Activated naive CD4-positive, alpha-beta T cell treated with anti-CD3 and anti-CD28 coated beads, Interleukin-2, amount 10 ng/mL, durations not matched to agents 7 days and 5 days (primary cell): Measurements from ENCODE around the gene TPPP.
"Not testable (repeated sequence)": the region's sequence is repeated elsewhere in the genome, so short reads cannot be mapped to it uniquely, and the experiment has no call there.

Experiments used
- CTCF ChIA-PET: fragments of 350-600 bp; sonication (Branson Sonifier 250); formaldehyde crosslinking; loops from one replicate; lab custom pipeline; 2021; ENCODE audit warnings: antibody characterized with exemption; lab: Charles Lee
- DNase-seq: peaks from one replicate; pipeline ENCODE4 v3.0.0-alpha.2; 2020
- H3K27ac Mint-ChIP-seq: one replicate; pipeline ENCODE4 v1.8.0; 2021; ENCODE audit warnings: mild to moderate bottlenecking, moderate library complexity, mixed read lengths
- H3K27me3 Mint-ChIP-seq: one replicate; pipeline ENCODE4 v1.8.0; 2021; ENCODE audit warnings: mild to moderate bottlenecking, mixed read lengths
- H3K36me3 Mint-ChIP-seq: one replicate; pipeline ENCODE4 v1.8.0; 2021; ENCODE audit warnings: mixed read lengths
- H3K4me1 Mint-ChIP-seq: one replicate; pipeline ENCODE4 v1.8.0; 2021; ENCODE audit warnings: mixed read lengths
- H3K4me3 Mint-ChIP-seq: one replicate; pipeline ENCODE4 v1.8.0; 2021; ENCODE audit warnings: mild to moderate bottlenecking, moderate library complexity, mixed read lengths
- H3K9me3 Mint-ChIP-seq: one replicate; pipeline ENCODE4 v1.8.0; 2021; ENCODE audit warnings: mixed read lengths

Gene TPPP

DNA sequence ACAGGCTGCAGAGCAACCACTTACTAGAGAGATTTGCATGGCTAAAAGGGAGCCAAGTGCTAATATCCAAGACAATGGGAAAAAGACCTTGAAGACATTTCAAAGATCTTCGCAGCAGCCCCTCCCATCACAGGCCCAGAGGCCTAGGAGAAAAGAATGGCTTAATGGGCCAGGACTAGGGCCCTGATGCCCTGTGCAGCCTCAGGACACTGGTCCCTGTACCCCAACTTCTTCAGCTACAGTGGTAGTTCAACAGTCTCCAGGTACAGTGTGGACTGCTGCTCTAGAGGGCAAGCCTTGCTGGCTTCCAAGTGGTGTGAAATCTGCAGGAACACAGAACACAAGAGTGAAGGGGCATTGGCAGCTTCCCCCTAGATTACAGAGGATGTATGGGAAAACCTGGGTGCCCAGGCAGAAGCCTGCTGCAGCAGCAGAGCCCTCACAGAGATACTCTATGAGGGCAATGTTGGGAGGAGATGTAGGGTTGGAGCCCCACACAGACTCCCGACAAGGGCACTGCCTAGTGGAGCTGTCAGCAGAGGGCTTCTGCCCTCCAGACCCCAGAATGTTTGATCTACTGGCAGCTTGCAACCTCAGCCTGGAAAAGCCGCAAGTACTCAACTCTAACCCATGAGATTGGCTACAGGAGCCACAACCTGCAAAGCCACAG lies 15.8 kb upstream of the TPPP start:
- CTCF ChIA-PET, H3K36me3 Mint-ChIP-seq: not testable (repeated sequence)

DNA sequence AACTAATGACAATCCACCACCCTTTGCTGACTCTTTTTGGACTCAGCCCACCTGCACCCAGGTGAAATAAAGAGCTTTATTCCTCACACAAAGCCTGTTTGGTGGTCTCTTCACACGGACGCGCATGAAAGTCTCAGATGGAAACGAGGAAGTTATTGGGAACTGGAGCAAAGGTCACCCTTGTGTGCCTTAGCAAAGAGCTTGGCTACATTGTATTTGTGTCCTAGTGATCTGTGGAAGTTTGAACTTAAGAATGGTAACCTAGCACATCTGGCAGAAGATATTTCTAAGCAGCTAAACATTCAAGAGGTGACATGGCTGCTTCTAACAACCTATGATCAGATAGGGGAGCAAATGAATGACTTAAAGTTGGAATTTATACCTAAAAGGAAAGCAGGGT lies 15.2 kb upstream of the TPPP start:
- H3K27ac Mint-ChIP-seq, CTCF ChIA-PET, H3K4me3 Mint-ChIP-seq, H3K4me1 Mint-ChIP-seq, DNase-seq, H3K36me3 Mint-ChIP-seq: not testable (repeated sequence)
- Mint-ChIP-seq H3K9me3 (peaks cover 12% of the 10 kb centered on the region), H3K27me3 (peaks cover 21% of the 10 kb centered on the region)

More for the DNA sequence above, 15.8 kb upstream of the TPPP start:
- not testable (repeated sequence) for H3K27ac Mint-ChIP-seq, H3K4me3 Mint-ChIP-seq, DNase-seq, H3K4me1 Mint-ChIP-seq
- Mint-ChIP-seq H3K9me3 (peaks cover 12% of the 10 kb centered on the region), H3K27me3 (peaks cover 21% of the 10 kb centered on the region)

DNA sequence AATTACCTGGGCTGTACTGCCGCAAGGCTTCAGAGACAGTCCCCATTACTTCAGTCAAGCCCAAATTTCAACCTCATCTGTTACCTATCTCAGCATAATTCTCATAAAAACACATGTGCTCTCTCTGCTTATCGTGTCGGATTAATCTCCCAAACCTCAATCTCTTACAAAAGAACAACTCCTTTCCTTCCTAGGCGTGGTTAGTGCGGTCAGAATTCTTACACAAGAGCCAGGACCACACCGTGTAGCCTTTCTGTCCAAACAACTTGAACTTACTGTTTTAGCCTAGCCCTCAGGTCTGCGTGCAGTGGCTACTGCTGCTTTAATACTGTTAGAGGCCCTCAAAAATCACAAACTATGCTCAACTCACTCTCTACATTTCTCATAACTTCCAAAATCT lies 13.0 kb upstream of the TPPP start:
- H3K4me3 Mint-ChIP-seq, DNase-seq, H3K4me1 Mint-ChIP-seq, CTCF ChIA-PET, H3K27ac Mint-ChIP-seq, H3K36me3 Mint-ChIP-seq, H3K9me3 Mint-ChIP-seq: not testable (repeated sequence)
- H3K27me3 Mint-ChIP-seq: peaks cover 20% of the 10 kb centered on the region

DNA sequence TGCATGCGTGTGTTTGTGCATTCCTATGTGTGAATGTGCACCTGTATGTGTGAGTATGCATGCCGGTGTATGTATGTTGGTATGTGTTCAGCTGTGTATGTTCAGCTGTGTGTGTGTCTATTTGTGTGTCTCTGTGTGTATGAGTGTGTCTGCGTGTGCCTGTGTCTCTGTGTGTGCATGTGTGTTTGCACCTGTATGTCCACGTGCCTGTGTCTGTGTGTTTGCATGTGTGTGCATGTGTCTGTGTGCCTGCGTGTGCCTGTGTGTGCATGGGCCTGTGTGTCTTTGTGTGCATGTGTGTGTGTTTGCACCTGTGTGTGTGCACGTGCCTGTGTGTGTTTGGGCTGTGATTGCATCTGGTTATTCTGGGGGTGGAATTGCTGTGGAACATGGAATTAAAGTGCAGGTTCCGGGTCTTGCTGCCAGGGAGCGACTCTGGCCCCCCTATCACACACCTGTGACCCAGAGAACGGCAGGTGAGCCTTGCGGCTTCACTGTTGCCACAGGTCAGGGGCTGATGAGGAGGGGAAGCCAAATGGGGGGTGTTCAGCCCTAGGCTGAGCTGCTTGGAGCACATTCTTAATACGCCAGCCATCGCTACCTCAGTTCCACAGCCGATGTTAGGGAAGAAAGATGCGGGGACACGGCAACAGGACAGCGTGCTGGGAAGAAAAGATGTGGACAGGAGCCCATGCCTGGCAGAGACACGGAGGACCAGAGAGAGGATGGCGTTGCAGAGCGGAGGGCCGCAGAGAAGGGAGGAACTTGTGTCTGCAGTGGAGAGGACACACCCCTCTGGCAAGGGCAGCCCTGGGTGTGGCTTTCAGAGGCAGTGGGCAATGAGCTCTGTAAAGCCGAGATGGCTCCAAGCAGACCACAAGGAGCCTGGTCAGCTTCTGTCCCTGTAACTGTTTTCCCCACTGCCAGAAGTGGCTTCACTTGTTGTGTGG lies 3.9 kb upstream of the TPPP start:
- H3K27ac Mint-ChIP-seq, H3K9me3 Mint-ChIP-seq, H3K4me1 Mint-ChIP-seq, DNase-seq, CTCF ChIA-PET, H3K36me3 Mint-ChIP-seq, H3K4me3 Mint-ChIP-seq: not testable (repeated sequence)
- H3K27me3 Mint-ChIP-seq: peaks cover 44% of the 10 kb centered on the region

DNA sequence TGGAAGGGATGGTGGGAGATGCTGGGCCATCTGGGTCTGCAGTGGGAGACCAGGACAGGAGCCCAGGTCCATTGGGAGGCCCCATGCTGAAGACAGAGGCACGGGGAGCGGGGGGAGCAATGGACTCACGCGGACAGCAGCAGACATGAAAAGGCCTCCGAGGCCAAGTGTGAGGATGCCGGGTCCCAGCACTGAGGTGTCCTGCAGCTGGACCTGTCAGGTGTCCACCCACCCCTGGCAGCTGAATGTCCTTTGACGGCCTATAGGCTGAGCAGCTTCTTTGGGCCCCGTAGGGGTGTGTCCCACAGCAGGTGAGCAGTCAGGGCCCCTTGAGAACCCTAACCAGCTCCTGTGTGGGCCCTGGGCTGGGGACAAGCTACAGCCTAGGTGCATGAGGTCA lies 3.0 kb upstream of the TPPP start:
- H3K27me3 Mint-ChIP-seq: peaks cover 41% of the 10 kb centered on the region
- H3K36me3 Mint-ChIP-seq, CTCF ChIA-PET, H3K27ac Mint-ChIP-seq, H3K9me3 Mint-ChIP-seq, DNase-seq, H3K4me1 Mint-ChIP-seq, H3K4me3 Mint-ChIP-seq: not testable (repeated sequence)

DNA sequence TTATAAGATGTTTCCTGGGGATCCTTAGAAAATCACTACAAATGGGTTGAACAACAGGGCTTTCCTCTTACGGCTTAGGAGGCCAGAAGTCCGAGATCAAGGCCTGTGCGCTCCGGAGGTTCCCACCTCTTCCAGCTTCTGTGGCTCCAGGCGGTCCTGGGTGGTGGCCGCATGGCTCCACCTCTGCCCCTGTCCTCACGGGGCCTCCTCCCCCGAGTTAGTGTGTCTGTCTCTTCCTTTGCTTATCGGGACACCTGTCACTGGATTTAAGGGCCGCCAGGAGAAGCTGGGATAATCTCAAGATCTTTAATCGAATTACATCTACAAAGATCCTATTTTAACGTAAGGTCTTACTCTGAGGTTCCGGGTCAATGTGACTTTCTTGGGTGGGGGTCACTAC lies 2.3 kb upstream of the TPPP start:
- not testable (repeated sequence) for H3K36me3 Mint-ChIP-seq

DNA sequence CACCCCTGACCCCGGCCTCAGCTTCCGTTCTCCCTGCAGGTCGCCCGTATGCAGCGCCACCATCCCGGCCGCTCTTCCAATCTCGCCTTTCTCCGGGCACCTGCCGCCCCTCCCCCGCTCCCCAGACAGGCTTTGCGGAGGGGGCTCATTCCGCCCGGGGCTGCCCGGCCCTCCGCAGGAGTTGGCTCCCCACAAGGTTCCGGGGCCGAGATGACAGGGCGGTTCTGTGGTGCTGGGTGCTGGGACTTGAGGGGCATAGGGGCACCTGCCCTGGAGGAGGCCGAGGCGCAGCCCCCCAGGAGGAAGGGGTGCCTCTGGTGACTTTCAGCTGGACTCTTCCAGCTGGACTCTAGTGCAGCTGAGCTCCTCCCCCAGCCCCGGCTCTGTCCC lies 885 bp upstream of the TPPP start:
- H3K4me1 Mint-ChIP-seq, H3K9me3 Mint-ChIP-seq, H3K27ac Mint-ChIP-seq, DNase-seq, H3K4me3 Mint-ChIP-seq, CTCF ChIA-PET, H3K36me3 Mint-ChIP-seq: not testable (repeated sequence)
- peaks cover 37% of the 10 kb centered on the region for H3K27me3 Mint-ChIP-seq

More for the DNA sequence above, 2.3 kb upstream of the TPPP start:
- peaks cover 41% of the 10 kb centered on the region for H3K27me3 Mint-ChIP-seq
- CTCF ChIA-PET, H3K4me3 Mint-ChIP-seq, H3K27ac Mint-ChIP-seq, DNase-seq, H3K9me3 Mint-ChIP-seq, H3K4me1 Mint-ChIP-seq: not testable (repeated sequence)

DNA sequence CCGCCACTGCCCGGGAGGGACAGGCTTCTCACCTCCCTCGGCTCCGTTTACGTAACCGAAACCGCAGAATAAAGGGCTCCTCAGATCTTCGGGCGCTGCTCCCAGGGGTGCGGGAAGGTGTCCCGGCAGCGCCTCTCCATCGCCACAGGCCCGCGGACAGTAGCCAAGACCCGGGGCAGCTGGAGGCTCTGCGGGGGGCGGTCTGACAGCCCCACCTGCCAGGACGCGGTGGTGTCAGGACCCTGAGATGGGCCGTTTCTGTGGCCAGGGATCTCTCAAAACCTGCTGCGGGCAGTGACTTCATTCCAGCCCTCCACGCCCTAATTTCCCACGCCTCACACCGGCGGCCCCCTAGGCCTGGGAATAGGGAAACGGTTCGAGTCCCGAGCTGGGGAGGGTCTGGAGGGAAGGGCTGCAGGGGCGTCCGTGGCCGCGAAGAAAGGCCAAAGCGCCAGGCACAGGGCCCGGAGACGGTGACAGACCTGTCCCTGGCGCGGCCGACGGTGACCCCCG lies 567 bp downstream of the TPPP start:
- H3K9me3 Mint-ChIP-seq, CTCF ChIA-PET, H3K4me1 Mint-ChIP-seq, H3K27ac Mint-ChIP-seq, H3K36me3 Mint-ChIP-seq: not testable (repeated sequence)
- DNase-seq: peak; percentile 56
- Mint-ChIP-seq H3K27me3 (peaks cover 27% of the 10 kb centered on the region), H3K4me3 (peak overlapping the region; percentile 43)

DNA sequence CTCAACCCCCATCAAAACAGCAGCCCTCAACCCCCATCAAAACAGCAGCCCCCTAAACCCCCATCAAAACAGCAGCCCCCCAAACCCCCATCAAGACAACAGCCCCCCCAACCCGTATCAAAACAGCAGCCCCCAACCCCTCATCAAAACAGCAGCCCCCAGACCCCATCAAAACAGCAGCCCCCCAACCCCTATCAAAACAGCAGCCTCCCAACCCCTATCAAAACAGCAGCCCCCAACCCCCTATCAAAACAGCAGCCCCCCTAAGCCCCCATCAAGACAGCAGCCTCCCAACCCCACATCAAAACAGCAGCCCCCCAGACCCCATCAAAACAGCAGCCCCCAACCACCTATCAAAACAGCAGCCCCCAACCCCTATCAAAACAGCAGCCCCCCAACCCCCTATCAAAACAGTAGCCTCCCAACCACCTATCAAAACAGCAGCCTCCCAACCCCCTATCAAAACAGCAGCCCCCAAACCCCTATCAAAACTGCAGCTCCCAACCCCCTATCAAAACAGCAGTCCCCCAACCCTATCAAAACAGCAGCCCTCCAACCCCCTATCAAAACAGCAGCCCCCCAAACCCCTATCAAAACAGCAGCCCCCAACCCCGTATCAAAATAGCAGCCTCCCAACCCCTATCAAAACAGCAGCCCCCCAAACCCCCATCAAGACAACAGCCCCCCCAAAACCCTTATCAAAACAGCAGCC lies 1.2 kb downstream of the TPPP start:
- Mint-ChIP-seq H3K27me3 (peaks cover 21% of the 10 kb centered on the region), H3K4me3 (peak overlapping the region; percentile 43), H3K4me1 (peaks cover 4% of the 10 kb centered on the region), H3K9me3 (no peaks in the 10 kb centered on the region), H3K36me3 (no peaks in the 10 kb centered on the region), H3K27ac (no peak overlapping the region)
- no peak for DNase-seq
- CTCF ChIA-PET: no interaction called here

DNA sequence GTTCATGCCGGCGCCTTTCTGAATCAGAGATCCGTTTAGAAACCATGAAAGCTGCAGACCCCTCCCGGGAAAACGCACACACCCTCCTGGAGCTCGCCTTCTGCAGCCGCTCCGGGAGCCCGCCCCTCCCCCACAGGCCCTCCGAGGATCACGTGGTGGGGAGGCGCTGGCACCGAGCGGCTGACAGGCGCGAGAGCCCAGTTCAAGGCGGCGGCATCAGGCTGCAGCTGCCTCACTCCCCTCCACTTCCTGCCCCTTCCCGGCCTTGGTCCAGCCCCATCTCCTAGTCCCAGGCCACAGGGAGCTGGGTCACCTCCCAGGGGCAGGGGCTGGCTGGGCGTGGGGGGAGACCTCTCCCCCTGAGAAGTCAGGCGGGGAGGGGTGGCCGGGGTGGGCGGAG lies 2.1 kb downstream of the TPPP start:
- H3K4me3 Mint-ChIP-seq, H3K9me3 Mint-ChIP-seq, DNase-seq, H3K36me3 Mint-ChIP-seq, CTCF ChIA-PET, H3K4me1 Mint-ChIP-seq, H3K27ac Mint-ChIP-seq: not testable (repeated sequence)
- peaks cover 13% of the 10 kb centered on the region for H3K27me3 Mint-ChIP-seq

DNA sequence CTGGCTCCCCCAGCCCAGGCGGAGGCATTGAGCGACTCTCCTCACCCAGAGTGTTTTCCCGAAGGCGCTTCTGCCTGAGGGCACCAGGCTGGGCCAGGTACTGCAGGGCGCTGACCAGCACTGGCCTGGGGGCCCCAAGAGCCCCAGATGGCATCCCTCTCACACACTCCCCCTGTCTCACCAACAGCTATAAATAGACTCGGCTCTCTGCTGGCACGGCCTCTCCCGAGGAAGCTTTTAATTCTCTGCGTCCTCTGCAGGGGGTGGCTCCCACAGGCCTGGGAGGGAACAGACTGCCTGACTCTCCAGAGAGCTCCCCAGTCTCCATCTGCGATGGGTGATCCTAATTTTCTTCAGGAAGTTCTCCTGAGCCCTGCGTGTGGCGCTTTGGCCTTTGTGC lies 2.9 kb downstream of the TPPP start:
- H3K4me1 Mint-ChIP-seq, H3K27ac Mint-ChIP-seq, DNase-seq, H3K36me3 Mint-ChIP-seq, H3K4me3 Mint-ChIP-seq, H3K9me3 Mint-ChIP-seq, CTCF ChIA-PET: not testable (repeated sequence)
- peaks cover 17% of the 10 kb centered on the region for H3K27me3 Mint-ChIP-seq

DNA sequence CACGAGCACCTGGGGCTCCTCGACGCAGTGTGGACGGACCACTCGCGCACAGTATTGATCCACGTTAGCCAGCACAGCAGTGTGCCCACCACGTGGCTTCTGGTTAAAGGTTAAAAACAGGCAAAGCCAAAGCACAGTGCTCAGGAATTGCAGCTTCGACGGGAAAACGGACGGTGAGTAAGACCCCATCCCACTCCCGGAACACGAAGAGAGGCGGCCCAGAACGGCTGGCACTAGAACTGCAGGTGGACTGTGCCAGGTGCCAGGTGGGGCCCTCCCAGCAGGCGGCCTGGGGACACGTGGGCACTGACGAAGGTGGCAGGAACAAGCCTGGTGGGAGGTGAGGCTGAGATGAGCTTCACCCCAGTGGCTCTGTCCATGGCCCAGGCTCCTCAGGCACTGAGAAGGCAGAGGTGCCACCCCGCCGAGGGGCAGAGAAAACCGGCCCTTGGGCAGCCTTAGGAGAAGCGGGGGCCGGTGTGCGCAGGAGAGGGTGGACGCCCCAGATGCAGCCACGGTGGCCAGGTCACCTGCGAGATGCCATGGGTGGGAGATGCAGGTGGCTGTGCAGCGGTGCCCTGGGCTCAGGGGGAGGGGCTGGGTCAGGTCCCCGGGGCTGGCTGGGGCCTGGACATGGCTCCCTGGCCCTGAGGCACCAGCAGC lies 4.7 kb downstream of the TPPP start:
- DNase-seq, H3K4me1 Mint-ChIP-seq, H3K36me3 Mint-ChIP-seq, H3K4me3 Mint-ChIP-seq, H3K27ac Mint-ChIP-seq, CTCF ChIA-PET, H3K9me3 Mint-ChIP-seq: not testable (repeated sequence)
- H3K27me3 Mint-ChIP-seq: peaks cover 14% of the 10 kb centered on the region

DNA sequence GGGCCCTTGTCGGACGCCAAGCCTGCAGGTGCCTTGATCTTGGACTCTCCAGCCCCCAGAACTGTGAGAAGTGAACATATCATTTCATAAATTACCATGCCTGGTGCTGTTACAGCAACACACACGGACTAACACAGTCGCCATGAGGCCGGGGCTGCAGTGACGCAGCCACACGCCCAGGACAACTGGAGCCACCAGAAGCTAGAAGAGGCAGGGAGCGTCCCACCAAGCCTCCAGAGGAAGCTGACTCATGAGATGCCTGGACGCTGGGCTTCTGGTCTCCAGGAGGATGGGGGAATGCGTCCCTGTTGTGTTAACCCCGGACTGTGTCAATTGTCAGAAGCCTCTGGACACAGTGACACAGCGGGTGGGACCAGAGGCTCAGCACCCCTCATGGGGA lies 6.2 kb downstream of the TPPP start:
- H3K4me1 Mint-ChIP-seq, H3K36me3 Mint-ChIP-seq, H3K27me3 Mint-ChIP-seq, H3K27ac Mint-ChIP-seq, DNase-seq, CTCF ChIA-PET, H3K9me3 Mint-ChIP-seq, H3K4me3 Mint-ChIP-seq: not testable (repeated sequence)

DNA sequence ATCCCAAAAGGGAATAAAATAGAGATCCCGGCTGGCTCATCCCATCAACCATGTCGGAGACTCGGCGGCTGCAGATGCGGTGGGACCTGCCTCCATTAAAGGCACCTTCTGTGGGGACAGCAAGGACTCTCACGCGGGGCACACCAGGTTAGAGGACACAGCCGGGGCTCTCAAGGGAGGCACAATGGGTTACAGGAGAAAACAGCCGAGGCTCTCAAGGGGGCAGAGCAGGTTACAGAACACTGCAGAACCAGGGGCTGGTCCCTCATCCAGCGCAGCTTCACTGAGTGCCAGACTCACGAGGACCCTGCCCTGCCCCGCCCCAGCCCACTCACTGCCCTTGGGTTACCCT lies 7.0 kb downstream of the TPPP start:
- H3K27me3 Mint-ChIP-seq, H3K4me1 Mint-ChIP-seq, H3K27ac Mint-ChIP-seq, H3K4me3 Mint-ChIP-seq, CTCF ChIA-PET, H3K9me3 Mint-ChIP-seq, DNase-seq, H3K36me3 Mint-ChIP-seq: not testable (repeated sequence)
